Ascending aorta (tissue), 2 donors: Measurements from ENCODE around the gene AKAP9. TPM values are rescaled to one million over a fixed set of nuclear protein-coding genes. Genes with fewer than 3 reads are reported as not detected.

ENCODE experiments used
- DNase-seq, 2 donors: peaks; one replicate each; pipeline ENCODE4 v3.0.0-alpha.2; 2019; ENCODE audit warnings: low spot score in 2 of 2
- H3K27ac ChIP-seq, 2 donors: fragments of 200-600 bp; sonication (generic); one replicate each; pipeline ENCODE4 v1.5.1; 2016 to 2017; ENCODE audit warnings: mild to moderate bottlenecking in 1 of 2
- H3K27me3 ChIP-seq: fragments of 200-600 bp; sonication (generic); one replicate; pipeline ENCODE4 v1.5.1; 2017
- H3K36me3 ChIP-seq, 2 donors: fragments of 200-600 bp; sonication (generic); one replicate each; pipeline ENCODE4 v1.5.1; 2016
- H3K4me1 ChIP-seq, 2 donors: fragments of 200-600 bp; sonication (generic); one replicate each; pipeline ENCODE4 v1.5.1; 2016 to 2017; ENCODE audit warnings: mild to moderate bottlenecking in 1 of 2
- H3K4me3 ChIP-seq, 2 donors: fragments of 200-600 bp; sonication (generic); one replicate each; pipeline ENCODE4 v1.5.1; 2016 to 2017; ENCODE audit warnings: mild to moderate bottlenecking in 1 of 2
- H3K9me3 ChIP-seq, 2 donors: fragments of 200-600 bp; sonication (generic); one replicate each; pipeline ENCODE4 v1.5.1; 2016
- CTCF ChIP-seq, 3 experiments: fragments of 200-600 bp in 2 of 3; fragments of 450-650 bp in 1 of 3; sonication (generic) in 2 of 3; IDR thresholded peaks; one replicate each; pipeline ENCODE4 v1.5.1; 2016 to 2019; ENCODE audit warnings: antibody characterized with exemption in 3 of 3, mild to moderate bottlenecking in 1 of 3, moderate library complexity in 1 of 3
- intact Hi-C: fragments of 100-400 bp; cut with DNase I; formaldehyde crosslinking; loops from one replicate; pipeline ENCODE4 v1.15.1; 2023
- total RNA-seq: library from RNA; depleted of rRNA; stranded (reverse); fragments of >200 nt; gene quantifications from one replicate; pipeline ENCODE4 v1.1.0, GENCODE V29; 2016

AKAP9 gene
- total RNA-seq, 1 donor from 2014 or later, result 14.4 TPM

GRCh38 chr7:91999631-92000565 lies 59.2 kb downstream of the AKAP9 start:
- peaks cover 26 to 50% of the 10 kb centered on the region in 2 donors for H3K36me3 ChIP-seq

GRCh38 chr7:92002720-92003119 lies 62.1 kb downstream of the AKAP9 start:
- Histone ChIP-seq H3K27ac (no peak overlapping the region), H3K9me3 (peaks cover 0 to 3% of the 10 kb centered on the region in 2 donors), H3K27me3 (no peaks in the 10 kb centered on the region), H3K4me1 (no peaks in the 10 kb centered on the region), H3K36me3 (peaks cover 14 to 44% of the 10 kb centered on the region in 2 donors), H3K4me3 (no peak overlapping the region)
- TF ChIP-seq CTCF (IDR thresholded peaks at IDR 0.05), result no peak
- no peak for DNase-seq
- intact Hi-C loops, result no loop called here

More at GRCh38 chr7:91999631-92000565, 59.2 kb downstream of the AKAP9 start:
- H3K4me3 ChIP-seq, result no peak overlapping the region
- no peaks in the 10 kb centered on the region for H3K4me1 ChIP-seq
- intact Hi-C loops, result no loop called here
- H3K9me3 ChIP-seq, result peaks cover 0 to 3% of the 10 kb centered on the region in 2 donors
- H3K27me3 ChIP-seq, result no peaks in the 10 kb centered on the region
- no peak for TF ChIP-seq CTCF (IDR thresholded peaks at IDR 0.05)
- no peak overlapping the region for H3K27ac ChIP-seq
- no peak for DNase-seq

- peaks cover 19 to 22% of the 10 kb centered on the region in 2 donors for H3K36me3 ChIP-seq
- no peak overlapping the region for H3K27ac ChIP-seq
- no peak for TF ChIP-seq CTCF (IDR thresholded peaks at IDR 0.05)
- H3K27me3 ChIP-seq, result no peaks in the 10 kb centered on the region
- H3K9me3 ChIP-seq, result peaks cover 0 to 3% of the 10 kb centered on the region in 2 donors
- H3K4me1 ChIP-seq, result no peaks in the 10 kb centered on the region
- no peak overlapping the region for H3K4me3 ChIP-seq
- no peak for DNase-seq
- intact Hi-C loops, result no loop called here
Measured at GRCh38 chr7:92006046-92006445, 65.4 kb downstream of the AKAP9 start.

GRCh38 chr7:92010215-92010614 lies 69.6 kb downstream of the AKAP9 start:
- no peaks in the 10 kb centered on the region for H3K27me3 ChIP-seq
- no peak overlapping the region for H3K4me3 ChIP-seq
- peaks cover 17 to 40% of the 10 kb centered on the region in 2 donors for H3K36me3 ChIP-seq
- DNase-seq, result no peak
- TF ChIP-seq CTCF (IDR thresholded peaks at IDR 0.05), result no peak
- H3K27ac ChIP-seq, result no peak overlapping the region
- no peaks in the 10 kb centered on the region for H3K9me3 ChIP-seq
- H3K4me1 ChIP-seq, result no peaks in the 10 kb centered on the region
- intact Hi-C loops, result no loop called here

GRCh38 chr7:92013611-92014010 lies 72.9 kb downstream of the AKAP9 start:
- no peak for TF ChIP-seq CTCF (IDR thresholded peaks at IDR 0.05)
- no peak for DNase-seq
- intact Hi-C loops, result no loop called here
- Histone ChIP-seq H3K27me3 (no peaks in the 10 kb centered on the region), H3K4me3 (no peak overlapping the region), H3K36me3 (peaks cover 16 to 29% of the 10 kb centered on the region in 2 donors), H3K27ac (no peak overlapping the region), H3K9me3 (no peaks in the 10 kb centered on the region), H3K4me1 (no peaks in the 10 kb centered on the region)
